HG03045 (cell line): ENCODE measurements around the gene OSBPL6.

Source experiments
- ATAC-seq: cut with Tn5 transposase; IDR thresholded peaks from one replicate; pipeline ENCODE4 v1.9.1; 2021; ENCODE audit warnings: mild to moderate bottlenecking, moderate library complexity; ENCODE audit not compliant: unreplicated experiment

The OSBPL6 gene

GRCh38 chr2:178269438-178270224 is 75.3 kb downstream of the OSBPL6 start:
- ATAC-seq, result no peak

- ATAC-seq, result no peak
These were observed 76.0 kb downstream of the OSBPL6 start for GRCh38 chr2:178270338-178270737.

GRCh38 chr2:178271094-178271493 is 76.8 kb downstream of the OSBPL6 start:
- ATAC-seq, result no peak

- no peak for ATAC-seq
These were observed 77.5 kb downstream of the OSBPL6 start for GRCh38 chr2:178271629-178272333.

- ATAC-seq, result no peak
These were observed 79.6 kb downstream of the OSBPL6 start for GRCh38 chr2:178273787-178274360.

GRCh38 chr2:178275600-178275999 is 81.3 kb downstream of the OSBPL6 start:
- ATAC-seq, result no peak

- no peak for ATAC-seq
These were observed 83.5 kb downstream of the OSBPL6 start for GRCh38 chr2:178277741-178278197.

- no peak for ATAC-seq
These were observed 84.8 kb downstream of the OSBPL6 start for GRCh38 chr2:178279142-178279541.

- no peak for ATAC-seq
These were observed 85.3 kb downstream of the OSBPL6 start for GRCh38 chr2:178279636-178280035.

GRCh38 chr2:178280244-178280852 is 86.0 kb downstream of the OSBPL6 start:
- peak; percentile 62 for ATAC-seq

GRCh38 chr2:178282075-178282815 is 87.9 kb downstream of the OSBPL6 start:
- ATAC-seq, result no peak

GRCh38 chr2:178283341-178283918 is 89.1 kb downstream of the OSBPL6 start:
- no peak for ATAC-seq

- ATAC-seq, result no peak
These were observed 90.4 kb downstream of the OSBPL6 start for GRCh38 chr2:178284613-178285286.

- no peak for ATAC-seq
These were observed 90.9 kb downstream of the OSBPL6 start for GRCh38 chr2:178285287-178285615.

- ATAC-seq, result no peak
These were observed 92.3 kb downstream of the OSBPL6 start for GRCh38 chr2:178286636-178287035.

GRCh38 chr2:178287652-178288344 is 93.5 kb downstream of the OSBPL6 start:
- ATAC-seq, result no peak

- no peak for ATAC-seq
These were observed 97.4 kb downstream of the OSBPL6 start for GRCh38 chr2:178291703-178292102.

- ATAC-seq, result no peak
These were observed 98.3 kb downstream of the OSBPL6 start for GRCh38 chr2:178292586-178292985.

GRCh38 chr2:178295115-178295514 is 100.8 kb downstream of the OSBPL6 start:
- no peak for ATAC-seq
